DND-41 (cell line): ENCODE results near the gene LAIR1.

Experiments
- ATAC-seq: fragments of 200-7000 bp; cut with Tn5 transposase; 3 replicates; pipeline ENCODE4 v1.9.1; 2021; ENCODE audit warnings: low read depth; ENCODE audit not compliant: insufficient read depth
- DNase-seq: peaks from one replicate; pipeline ENCODE4 v3.0.0-alpha.2; 2020
- H2AFZ ChIP-seq: 2 replicates; pipeline ENCODE4 v1.6.0; 2012; ENCODE audit warnings: low read depth, low read length
- H3K27ac ChIP-seq: 2 replicates; pipeline ENCODE4 v1.5.1; 2012; ENCODE audit warnings: low read length, inconsistent platforms
- H3K27me3 ChIP-seq: fragments of 200-600 bp; sonication (generic); 2 replicates; pipeline ENCODE4 v1.6.0; 2012; ENCODE audit warnings: low read length, mild to moderate bottlenecking, inconsistent platforms; ENCODE audit not compliant: insufficient read depth, poor library complexity
- H3K36me3 ChIP-seq: 2 replicates; pipeline ENCODE4 v1.5.1; 2012; ENCODE audit warnings: low read length, inconsistent platforms; ENCODE audit not compliant: insufficient read depth
- H3K4me1 ChIP-seq: 2 replicates; pipeline ENCODE4 v1.5.1; 2012; ENCODE audit warnings: mild to moderate bottlenecking, low read length; ENCODE audit not compliant: insufficient read depth
- H3K4me2 ChIP-seq: 2 replicates; pipeline ENCODE4 v1.6.0; 2012; ENCODE audit warnings: mild to moderate bottlenecking, moderate library complexity, low read length, inconsistent platforms; ENCODE audit not compliant: insufficient read depth
- H3K4me3 ChIP-seq, 2 experiments: fragments of 200-600 bp in 1 of 2; shearing (Covaris generic) in 1 of 2; 2 replicates each; pipeline ENCODE4 v1.5.1; 2012 to 2016; ENCODE audit warnings: inconsistent platforms in 2 of 2, low read length in 2 of 2, mild to moderate bottlenecking in 2 of 2, low read depth in 1 of 2, moderate library complexity in 1 of 2
- H3K79me2 ChIP-seq: 2 replicates; pipeline ENCODE4 v1.6.0; 2012; ENCODE audit warnings: low read length, inconsistent platforms; ENCODE audit not compliant: insufficient read depth
- H3K9ac ChIP-seq: 2 replicates; pipeline ENCODE4 v1.6.0; 2012; ENCODE audit warnings: low read depth, mild to moderate bottlenecking, inconsistent platforms, low read length, moderate library complexity
- H3K9me3 ChIP-seq: 2 replicates; pipeline ENCODE4 v1.5.1; 2012; ENCODE audit warnings: low read length, moderate library complexity, mild to moderate bottlenecking, inconsistent platforms; ENCODE audit not compliant: insufficient read depth, severe bottlenecking
- H4K20me1 ChIP-seq: 2 replicates; pipeline ENCODE4 v1.6.0; 2012; ENCODE audit warnings: low read length; ENCODE audit not compliant: insufficient read depth
- CTCF ChIP-seq: IDR thresholded peaks from 2 replicates; pipeline ENCODE4 v1.5.1; 2012; ENCODE audit warnings: borderline replicate concordance, low read length, moderate library complexity, mild to moderate bottlenecking; ENCODE audit not compliant: poor library complexity, severe bottlenecking; ENCODE audit errors: extremely low read depth
- EZH2 ChIP-seq: IDR thresholded peaks from 3 replicates; pipeline ENCODE4 v1.6.1; 2012; ENCODE audit warnings: borderline replicate concordance, low read depth, mild to moderate bottlenecking, moderate library complexity, low read length, inconsistent platforms; ENCODE audit not compliant: severe bottlenecking

LAIR1 gene

DNA sequence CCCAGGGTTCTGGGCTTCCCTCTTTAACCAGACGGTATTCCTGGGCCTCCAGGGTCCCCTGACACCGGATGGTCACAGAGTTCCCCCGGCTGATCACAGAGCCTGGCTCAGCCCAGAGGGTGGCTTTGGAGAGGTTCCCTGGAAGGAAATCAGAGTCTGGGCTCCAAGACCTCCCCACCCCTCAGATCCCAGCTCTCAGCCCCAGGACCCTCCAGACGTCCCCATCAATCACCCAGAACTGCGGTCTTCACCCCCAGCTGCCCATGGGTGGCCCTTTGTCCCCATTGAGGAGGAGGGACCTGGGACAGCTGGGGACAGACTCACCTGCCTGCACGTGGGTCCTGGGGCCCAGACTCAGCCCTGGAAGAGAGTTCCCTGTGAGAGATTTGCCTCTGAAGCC, 52.7 kb downstream of the LAIR1 start:
- Histone ChIP-seq H3K9ac (no peak overlapping the region), H3K4me1 (no peaks in the 10 kb centered on the region), H3K27me3 (no peaks in the 10 kb centered on the region), H3K27ac (no peak overlapping the region), H3K36me3 (no peaks in the 10 kb centered on the region), H4K20me1 (no peaks in the 10 kb centered on the region), H3K9me3 (no peaks in the 10 kb centered on the region), H3K4me3 (no peak overlapping the region), H2AFZ (no peak overlapping the region), H3K79me2 (no peaks in the 10 kb centered on the region), H3K4me2 (no peak overlapping the region)
- DNase-seq (no peak), ATAC-seq (no peak)
- TF ChIP-seq CTCF (no peak), EZH2 (no peak)

- TF ChIP-seq EZH2 (no peak), CTCF (no peak)
- Histone ChIP-seq H3K79me2 (no peaks in the 10 kb centered on the region), H3K27ac (no peak overlapping the region), H3K27me3 (no peaks in the 10 kb centered on the region), H3K36me3 (no peaks in the 10 kb centered on the region), H3K9me3 (no peaks in the 10 kb centered on the region), H3K4me3 (no peak overlapping the region), H3K4me2 (no peak overlapping the region), H3K9ac (no peak overlapping the region), H4K20me1 (no peaks in the 10 kb centered on the region), H3K4me1 (no peaks in the 10 kb centered on the region), H2AFZ (no peak overlapping the region)
- ATAC-seq (no peak), DNase-seq (no peak)
Observed at GRCh38 chr19:54311486-54311885, 53.2 kb downstream of the LAIR1 start.

DNA sequence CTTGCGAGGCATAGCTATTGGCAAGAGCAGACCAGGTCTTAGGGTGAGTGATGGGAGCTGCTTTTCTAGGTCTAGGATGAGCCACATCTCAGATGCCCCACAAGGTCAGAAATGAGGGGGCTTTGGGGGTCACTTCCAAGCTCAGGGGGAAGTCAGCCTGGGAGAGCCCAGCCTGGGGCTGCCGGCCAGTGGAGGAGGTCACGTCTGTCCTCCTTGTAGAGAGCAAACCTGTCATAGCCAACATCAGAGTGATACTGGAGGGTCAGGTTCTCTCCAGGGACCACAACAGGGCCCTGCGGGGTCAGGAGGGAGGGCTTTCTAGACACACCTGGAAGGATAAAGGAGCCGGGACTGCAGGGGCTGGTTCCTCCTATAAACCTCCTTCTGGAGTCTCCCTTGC, 54.2 kb downstream of the LAIR1 start:
- H3K4me2 ChIP-seq, result no peak overlapping the region
- no peaks in the 10 kb centered on the region for H3K4me1 ChIP-seq
- H4K20me1 ChIP-seq, result no peaks in the 10 kb centered on the region
- ATAC-seq, result no peak
- DNase-seq, result no peak
- H2AFZ ChIP-seq, result no peak overlapping the region
- H3K27ac ChIP-seq, result no peak overlapping the region
- TF ChIP-seq EZH2 (no peak), CTCF (no peak)
- no peak overlapping the region for H3K4me3 ChIP-seq
- no peaks in the 10 kb centered on the region for H3K36me3 ChIP-seq
- no peaks in the 10 kb centered on the region for H3K27me3 ChIP-seq
- H3K79me2 ChIP-seq, result no peaks in the 10 kb centered on the region
- H3K9me3 ChIP-seq, result no peaks in the 10 kb centered on the region
- H3K9ac ChIP-seq, result no peak overlapping the region

DNA sequence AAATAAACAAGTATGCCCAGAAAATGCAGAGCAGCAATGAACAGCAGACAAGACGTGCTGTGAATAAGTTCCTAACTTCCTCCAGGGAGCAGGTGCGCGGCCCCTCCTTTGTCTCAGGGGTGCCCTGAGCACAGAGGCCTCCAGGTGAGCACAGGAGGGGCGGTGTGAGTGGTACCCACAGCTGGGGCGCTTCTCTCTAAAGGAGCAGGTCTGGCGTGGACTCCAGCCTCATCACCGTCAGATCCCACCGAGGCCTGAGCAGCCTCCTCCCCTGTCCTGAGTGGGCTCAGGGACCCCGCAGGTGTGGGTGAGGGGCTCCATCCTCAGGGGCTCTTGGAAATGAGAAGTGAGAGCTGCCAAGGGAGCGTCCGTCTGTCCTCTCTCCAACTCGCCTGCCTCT, 54.9 kb downstream of the LAIR1 start:
- no peak for DNase-seq
- no peak overlapping the region for H3K4me2 ChIP-seq
- no peaks in the 10 kb centered on the region for H3K27me3 ChIP-seq
- H3K4me1 ChIP-seq, result no peaks in the 10 kb centered on the region
- no peaks in the 10 kb centered on the region for H4K20me1 ChIP-seq
- TF ChIP-seq EZH2 (no peak), CTCF (no peak)
- no peaks in the 10 kb centered on the region for H3K79me2 ChIP-seq
- no peak overlapping the region for H3K27ac ChIP-seq
- H3K9me3 ChIP-seq, result no peaks in the 10 kb centered on the region
- H3K9ac ChIP-seq, result no peak overlapping the region
- H2AFZ ChIP-seq, result no peak overlapping the region
- no peak for ATAC-seq
- no peak overlapping the region for H3K4me3 ChIP-seq
- H3K36me3 ChIP-seq, result no peaks in the 10 kb centered on the region
